ENCODE measurements around the gene NAGPA.

The NAGPA gene

GRCh38 chr16:5000573-5001001, 33.1 kb downstream of the NAGPA start:
- DNase-seq, result no peak

GRCh38 chr16:4994719-4995434, 38.9 kb downstream of the NAGPA start:
- DNase-seq, result no peak

GRCh38 chr16:4991754-4992153, 42.0 kb downstream of the NAGPA start:
- DNase-seq, result no peak

DNA sequence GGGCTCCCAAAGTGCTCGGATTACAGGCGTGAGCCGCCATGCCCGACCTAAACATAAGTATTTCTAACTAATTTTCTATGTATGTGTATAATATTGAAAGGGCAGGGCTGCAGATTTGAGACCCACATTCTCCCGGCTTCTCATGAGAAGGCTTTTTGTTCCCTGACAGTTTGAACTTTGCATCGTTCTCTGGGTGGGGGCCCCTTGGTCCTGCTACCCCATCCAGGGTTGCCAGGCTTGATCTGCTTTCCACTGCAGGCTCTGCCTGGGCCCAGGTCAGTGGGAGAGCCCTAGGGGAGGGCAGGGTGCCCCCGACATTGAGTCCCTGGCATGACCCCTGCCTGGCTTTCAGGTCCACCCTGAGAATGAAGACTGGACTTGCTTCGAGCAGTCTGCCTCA, 43.3 kb downstream of the NAGPA start:
- DNase-seq, result no peak

- DNase-seq, result no peak
Measured at GRCh38 chr16:4989391-4990006, 44.2 kb downstream of the NAGPA start.

DNA sequence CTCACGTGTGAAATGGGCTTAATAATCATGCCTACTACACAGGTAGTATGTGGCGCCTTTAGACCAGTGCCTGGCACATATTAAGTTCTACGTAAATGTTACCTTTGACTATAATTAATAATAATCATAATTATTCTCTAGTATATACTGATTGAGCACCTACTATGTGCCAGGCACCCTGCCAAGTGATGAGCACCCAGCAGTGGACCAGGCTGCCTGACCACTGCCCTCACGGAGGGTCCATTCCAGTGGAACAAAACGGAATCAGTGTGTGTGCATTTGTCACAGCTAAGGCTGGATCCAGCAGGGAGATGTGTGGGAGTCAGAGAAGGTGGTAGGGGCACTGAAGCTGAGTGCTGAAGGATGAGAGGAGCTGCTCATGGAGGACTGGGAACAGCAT, 45.1 kb downstream of the NAGPA start:
- DNase-seq, result no peak

GRCh38 chr16:4987580-4988374, 46.0 kb downstream of the NAGPA start:
- no peak for DNase-seq

GRCh38 chr16:4987250-4987579, 46.5 kb downstream of the NAGPA start:
- DNase-seq, result no peak

DNA sequence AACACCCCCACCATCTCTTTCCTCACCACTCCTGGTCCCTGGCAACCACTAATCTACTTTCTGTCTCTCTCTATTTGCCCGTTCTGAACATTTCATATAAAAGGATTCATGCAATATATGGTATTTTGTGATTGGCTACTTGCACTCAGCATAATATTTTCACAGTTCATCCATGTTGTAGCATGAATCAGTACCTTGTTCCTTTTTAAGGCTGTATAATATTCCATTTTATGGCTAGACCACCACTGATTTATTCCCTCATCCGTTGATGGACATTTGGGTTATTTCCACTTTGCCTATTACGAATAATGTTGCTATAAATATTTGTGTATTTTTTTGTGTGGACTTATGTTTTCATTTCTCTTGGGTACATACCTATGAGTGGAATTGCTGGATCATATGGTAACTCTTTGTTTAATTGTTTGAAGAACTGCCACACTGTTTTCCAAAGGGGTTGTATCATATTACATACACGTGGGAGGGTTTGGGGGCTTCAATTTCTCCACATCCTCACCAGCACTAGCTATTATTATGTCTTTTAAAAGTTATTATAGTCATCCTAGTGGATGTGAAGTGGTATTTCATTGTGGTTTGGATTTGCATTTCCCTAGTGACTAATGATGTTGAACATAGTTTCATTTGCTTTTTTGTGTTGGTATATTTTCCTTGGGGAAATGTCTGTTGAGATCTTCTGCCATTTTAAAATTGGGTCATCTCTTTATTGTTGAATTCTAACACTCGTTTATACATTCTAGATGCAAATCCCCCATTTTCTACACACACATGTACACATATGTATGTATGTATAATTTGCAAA, 49.4 kb downstream of the NAGPA start:
- no peak for DNase-seq

GRCh38 chr16:4982056-4982867, 51.5 kb downstream of the NAGPA start:
- no peak for DNase-seq

DNA sequence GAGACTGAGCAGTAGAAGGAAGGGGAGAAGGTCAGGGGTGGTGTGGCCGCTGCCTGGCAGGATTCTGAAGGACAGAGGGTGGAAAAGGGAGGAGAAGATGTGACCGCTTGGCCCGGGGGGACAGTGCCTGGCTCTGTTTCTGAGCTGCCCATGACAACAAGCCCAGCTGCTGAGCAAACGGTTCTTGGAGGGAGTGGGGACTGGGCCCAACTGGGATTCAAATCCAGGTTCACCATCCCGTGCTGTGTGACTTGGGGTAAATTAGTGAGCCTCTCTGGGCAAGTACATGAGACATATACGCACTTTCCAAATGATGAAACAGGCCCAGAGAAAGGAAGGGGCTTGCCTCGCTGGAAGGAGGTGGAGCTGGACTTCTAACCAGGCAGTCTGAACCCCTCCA, 52.3 kb downstream of the NAGPA start:
- no peak for DNase-seq

DNA sequence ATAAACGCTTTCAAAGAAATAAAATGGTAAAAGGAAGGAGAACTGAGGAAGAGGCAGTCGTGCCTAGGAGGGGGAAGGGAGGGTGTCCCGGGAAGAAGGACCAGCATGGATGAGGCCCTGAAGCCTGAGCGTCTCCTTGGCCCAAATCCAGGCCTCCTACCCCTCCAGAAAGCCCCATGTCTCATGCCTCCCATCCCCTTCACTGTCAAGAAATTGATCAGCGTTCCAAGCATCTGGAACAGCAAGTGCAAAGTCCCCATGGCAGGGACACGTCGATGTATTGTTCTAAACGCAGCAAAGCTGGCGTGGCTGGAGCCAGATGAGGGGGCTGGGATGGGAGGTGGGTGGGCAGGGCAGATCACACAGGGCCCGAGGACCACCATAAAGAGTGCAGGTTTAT, 53.0 kb downstream of the NAGPA start:
- no peak for DNase-seq

GRCh38 chr16:4979736-4980660, 53.7 kb downstream of the NAGPA start:
- DNase-seq, result no peak

- DNase-seq, result no peak
Measured at GRCh38 chr16:4979164-4979563, 54.6 kb downstream of the NAGPA start.

DNA sequence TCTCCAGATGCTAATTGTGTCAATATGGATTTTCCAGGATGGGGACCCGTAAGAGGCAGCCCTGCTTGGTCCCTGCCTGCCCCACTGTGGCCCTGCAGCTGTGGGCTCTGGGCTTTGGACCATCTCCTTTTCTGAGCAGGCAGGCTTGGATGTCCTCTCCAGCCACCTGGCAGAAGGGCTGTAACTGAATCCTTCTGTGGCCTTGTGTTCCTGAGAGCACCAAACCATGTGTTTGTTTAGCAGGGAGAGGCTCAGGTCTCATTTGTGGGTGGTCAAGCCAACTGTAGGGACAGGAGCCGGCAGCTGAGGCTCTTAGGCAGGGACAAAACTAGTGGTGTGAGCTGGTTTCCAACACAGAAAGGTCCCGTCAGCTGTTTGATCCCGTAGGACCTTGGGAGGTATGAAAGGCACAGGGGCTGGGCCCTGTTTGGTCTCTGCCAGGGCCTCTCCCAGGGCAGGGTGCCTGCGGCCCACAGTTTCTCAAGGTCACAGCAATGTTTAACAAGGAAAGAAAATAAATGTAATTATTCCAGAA, 57.1 kb downstream of the NAGPA start:
- DNase-seq, result no peak

DNA sequence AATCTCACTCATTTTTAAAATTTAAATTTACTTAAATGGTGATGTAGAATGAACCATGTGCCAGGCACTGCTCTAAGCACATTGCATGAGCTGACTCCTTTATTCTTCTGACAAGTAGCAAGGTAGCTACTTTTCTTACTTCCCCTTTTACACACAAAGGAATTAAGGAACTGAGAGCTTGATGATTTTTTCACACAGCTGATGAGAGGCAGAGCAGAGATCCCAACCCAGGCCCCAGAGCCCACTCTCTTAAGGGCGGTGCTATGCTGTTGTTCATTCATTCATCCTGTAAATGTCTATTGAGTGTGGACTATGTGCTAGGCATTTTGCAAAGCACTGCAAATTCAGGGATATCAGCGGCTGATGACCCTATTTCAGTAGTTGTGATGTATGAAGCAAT, 57.7 kb downstream of the NAGPA start:
- no peak for DNase-seq
